Measurements from ENCODE around the gene FAM163A.
"Not testable (repeated sequence)": the region's sequence is repeated elsewhere in the genome, so short reads cannot be mapped to it uniquely, and the experiment has no call there.

FAM163A gene

DNA sequence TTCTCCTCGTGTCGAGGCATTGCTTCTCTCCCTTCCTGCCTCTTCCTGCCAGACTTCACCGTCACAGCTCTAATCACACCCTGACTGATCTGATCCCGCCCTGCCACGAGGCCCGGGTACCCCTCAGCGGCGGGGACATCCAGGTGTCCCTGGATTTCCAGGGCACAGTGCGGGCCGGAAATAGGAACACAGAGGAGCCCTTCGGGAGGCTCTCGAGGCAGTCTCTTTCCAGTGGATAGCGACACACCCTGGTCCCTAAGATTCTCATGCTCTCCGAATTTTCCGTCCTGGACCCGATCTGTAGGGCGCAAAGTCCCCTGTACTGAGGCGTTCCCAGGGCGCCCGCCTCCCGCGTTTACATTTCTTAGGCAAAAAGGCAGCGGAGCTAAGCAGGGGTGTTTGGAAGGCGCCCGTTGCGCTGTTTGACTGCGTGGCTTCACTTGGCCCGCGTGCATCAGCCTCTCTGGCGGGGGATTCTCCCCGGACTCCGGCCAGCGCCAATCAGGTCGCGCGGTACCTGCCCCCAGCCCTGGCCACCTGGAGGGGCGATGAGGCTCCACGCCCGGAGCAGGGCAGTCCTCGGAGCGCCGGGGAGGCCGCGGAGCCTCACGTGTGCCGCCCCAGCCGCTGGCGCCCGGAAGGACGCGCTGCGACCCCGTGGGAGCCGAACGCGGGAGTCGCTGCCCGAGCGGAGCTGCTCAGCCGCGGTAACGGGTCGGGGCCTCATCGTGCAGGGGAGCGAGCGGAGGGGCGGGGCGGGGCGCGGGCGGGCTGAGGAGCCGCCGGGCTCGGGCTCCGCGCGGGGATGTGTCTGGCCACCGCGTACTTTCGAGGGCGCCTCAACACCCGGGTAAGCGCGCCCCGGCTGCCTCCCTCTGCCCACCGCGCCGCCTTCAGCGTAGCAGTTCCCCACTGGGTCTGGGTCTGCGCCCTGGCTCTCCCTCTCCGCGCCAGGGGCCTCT, at the start of gene FAM163A:
FAM163A (plus strand) TSS at position 575 of the 962 bp plus-strand sequence. CDS start 69,807 bp downstream, outside the sequence.
- no peak for FAIRE-seq

DNA sequence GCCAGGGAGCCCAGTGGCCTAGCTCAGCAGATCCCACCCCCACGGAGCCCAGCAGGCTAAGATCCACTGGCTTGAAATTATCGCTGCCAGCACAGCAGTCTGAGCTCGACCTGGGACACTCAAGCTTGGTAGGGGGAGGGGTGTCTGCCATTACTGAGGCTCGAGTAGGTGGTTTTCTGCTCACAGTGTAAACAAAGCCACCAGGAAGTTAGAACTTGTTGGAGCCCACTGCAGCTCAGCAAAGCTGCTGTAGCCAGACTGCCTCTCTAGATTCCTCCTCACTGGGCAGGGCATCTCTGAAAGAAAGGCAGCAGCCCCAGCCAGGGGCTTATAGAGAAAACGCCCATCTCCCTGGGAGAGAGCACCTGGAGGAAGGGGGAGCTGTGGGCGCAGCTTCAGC, 48.6 kb upstream of the FAM163A start:
- FAIRE-seq: not testable (repeated sequence)

DNA sequence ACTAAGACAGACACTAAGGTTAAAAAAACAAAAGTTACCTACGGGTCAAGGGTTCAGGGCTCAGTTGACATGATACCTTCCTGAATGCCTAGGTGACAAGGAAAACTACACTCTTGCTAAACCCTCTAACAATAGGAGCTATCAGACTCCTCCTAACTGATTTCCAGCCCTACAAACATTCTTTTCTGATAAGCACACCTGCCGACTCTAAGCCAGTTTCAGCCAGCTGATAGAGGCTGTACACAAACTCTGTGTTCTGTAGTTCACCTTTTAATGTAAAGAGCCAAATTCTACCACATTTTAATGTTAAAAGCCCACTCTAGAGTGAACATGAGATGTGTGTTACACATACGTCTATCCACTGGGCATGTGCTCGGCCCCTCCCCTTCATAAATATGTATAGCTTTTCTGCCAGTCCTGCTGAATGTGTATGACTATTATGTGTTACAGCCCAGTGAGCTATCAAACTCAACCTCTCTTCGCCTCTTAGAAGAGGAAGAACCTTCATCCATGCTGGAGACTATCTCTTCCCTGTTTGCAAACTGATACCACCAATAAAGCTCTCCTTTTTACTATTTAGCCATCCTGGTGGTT, 40.0 kb upstream of the FAM163A start:
- no peak for FAIRE-seq

DNA sequence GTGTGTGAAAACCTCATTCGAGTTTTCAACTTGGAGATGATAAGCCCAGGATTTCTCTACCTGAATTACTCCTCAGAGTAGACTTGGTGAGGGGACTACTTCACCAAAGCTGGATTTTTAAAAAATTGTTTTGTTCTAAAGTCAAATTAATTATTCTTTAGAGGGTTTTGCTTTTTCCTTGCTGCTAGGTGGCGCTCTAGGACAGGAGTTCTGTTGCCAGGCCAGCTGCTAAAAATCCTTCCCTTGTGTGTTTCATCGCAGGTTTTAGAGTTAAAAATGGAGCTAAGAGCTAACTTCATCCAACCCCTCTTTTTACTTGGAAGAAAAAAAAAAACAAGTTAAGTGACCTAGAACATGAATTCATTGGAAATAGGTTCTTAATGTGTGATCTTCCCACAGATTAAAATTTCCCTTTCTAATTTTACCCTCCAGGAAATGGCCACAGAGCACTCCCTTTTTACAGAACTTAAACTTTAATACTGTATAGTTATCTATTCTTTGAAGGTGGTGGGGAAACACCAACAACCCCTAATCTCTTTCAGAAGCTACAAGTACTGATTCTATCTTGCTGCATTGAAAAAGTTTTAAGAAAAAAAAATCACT, 36.7 kb upstream of the FAM163A start:
- FAIRE-seq: no peak

DNA sequence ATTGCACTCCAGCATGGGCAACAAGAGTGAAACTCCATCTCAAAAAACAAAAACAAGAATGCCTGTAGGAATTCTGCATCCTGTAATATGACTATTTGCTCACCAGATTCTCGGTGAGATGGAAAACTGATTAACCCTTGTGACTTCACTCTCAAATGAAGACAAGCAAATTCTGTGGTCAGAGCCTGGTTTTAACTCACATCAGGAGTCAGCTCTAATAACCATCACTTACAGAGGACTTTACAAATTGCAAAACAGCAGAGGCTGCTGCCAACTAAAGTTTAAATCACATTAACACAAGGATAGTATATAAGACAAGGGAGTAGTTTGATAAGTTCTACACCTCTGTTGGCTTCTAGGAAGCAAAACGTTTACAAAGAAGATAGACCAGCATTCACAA, 35.7 kb upstream of the FAM163A start:
- no peak for FAIRE-seq

DNA sequence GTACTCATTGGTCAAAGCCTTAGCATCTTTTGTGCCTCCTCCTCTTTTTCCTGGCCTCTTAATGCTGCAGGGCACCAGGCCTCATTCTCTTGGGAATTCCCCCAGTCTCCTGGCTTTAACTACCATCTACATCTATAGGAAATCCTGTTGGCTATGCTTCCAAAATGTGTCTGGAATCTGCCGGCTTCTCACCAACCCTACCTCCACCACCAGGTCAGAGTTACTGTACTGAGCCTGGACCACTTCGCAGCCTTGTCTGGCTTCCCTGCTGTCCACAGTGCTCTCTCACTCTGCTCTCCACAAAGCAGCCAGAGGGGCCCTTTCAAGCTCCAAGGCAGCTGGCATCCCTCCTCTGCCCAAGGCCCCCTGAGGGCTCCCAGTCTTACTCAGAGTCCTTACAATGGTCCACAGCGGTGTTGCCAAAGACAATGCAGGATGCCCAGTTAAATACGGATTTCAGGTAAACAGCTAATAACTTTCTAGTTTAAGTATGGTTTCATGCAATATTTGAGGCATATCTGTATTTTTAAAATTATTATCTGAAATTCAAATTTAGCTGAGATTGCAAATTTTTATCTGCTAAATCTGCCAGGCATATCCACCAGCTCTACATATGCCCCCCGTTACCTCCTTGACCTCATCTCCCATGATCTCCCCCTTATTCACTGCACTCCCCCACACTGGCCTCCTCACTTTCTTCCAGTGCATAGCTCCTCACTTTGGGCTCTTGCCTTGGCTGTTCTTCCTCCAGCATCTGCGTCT, 34.5 kb upstream of the FAM163A start:
- FAIRE-seq: no peak

DNA sequence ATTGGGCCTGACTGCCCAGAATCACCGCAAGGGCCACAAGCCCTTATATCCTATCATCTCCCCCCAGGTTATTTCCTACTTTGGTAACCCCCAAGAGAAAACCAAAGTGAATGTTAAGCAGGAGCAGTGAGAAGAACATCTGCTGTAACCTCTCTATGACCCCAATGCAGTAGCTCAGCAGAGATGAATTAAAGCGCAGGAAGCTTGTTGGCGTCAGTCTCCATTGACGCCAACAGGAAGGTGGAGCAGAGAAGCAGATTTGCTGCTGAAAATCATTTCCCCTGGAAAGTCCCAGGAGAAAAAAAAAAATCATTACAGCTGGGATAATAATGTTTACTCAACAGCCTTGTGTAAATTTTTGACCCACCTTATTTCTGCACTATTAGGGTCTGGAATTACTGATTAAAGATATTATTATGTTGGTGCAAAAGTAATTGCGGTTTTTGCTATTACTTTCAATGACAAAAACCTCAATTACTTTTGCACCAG, 33.2 kb upstream of the FAM163A start:
- FAIRE-seq: no peak

DNA sequence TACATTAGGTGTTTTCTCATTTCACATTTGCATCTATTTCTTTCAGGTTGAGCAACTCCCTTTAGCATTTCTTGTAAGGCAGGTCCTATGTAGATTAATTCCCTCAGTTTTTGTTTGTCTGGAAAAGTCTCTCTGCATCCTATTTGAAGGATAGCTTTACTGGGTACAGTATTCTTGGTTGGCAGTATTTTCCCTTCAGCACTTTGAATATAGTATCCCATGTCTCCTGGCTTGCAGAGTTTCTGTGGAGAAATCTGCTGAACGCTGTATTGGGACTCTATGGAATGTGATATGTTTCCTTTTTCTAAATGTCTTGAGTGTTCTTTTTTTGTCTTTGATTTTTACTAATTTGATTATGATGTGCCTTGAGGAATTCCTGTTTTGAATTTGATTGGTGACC, 28.9 kb upstream of the FAM163A start:
- FAIRE-seq: no peak

DNA sequence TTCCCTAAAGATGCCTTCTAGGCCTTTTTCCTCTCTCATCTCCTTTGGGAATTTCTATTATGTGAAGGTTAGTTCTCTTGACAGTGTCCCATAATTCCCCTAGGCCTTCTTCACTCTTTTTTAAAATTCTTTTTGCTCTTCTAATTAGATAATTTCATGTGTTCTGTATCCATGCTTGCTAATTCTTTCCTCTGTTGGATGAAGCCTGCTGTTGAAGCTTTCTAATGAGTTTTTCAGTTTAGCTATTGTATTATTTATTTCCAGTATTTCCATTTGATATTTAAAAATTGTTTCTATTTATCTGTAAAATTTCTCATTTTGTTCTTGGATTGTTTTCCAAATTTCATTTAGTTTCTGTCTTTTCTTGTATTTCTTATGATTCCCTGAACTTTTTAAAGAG, 28.5 kb upstream of the FAM163A start:
- no peak for FAIRE-seq

DNA sequence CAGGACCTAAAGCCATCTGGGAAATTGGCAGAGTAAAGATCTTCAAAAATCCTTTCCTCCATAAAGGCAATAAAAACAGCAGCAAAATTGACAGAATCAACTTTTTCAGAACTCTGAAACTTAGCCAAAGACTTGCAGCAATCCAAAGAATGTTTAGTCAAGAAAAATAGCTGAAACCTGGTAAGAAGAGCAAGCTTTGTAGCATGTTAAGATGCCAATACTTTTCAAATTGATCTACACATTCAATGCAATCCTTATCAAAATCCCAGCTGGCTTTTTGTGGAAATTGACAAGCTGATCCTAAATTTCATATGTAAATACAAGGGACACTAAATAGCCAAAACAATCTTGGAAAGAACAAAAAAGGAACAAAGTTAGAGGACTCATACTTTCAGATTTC, 23.8 kb upstream of the FAM163A start:
- no peak for FAIRE-seq

DNA sequence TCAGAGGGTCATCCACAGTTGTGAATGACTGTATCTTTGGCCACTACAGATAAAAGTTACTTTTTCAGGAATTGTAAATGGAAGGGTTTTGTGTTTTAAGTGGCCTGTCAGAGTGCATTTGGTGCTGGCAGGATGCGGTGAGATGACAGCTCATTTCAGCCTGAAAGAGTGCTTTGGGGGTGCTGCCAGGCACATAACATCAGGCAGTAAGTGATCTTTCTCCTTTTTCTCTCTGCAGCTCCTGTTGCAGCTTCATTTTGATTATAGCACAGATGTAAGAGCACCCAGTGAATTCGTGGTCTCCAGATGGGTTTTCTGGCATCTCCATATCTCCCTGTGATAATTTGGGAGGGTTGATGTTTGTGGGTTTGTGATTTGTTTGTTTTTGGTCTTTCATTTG, 14.8 kb upstream of the FAM163A start:
- no peak for FAIRE-seq

DNA sequence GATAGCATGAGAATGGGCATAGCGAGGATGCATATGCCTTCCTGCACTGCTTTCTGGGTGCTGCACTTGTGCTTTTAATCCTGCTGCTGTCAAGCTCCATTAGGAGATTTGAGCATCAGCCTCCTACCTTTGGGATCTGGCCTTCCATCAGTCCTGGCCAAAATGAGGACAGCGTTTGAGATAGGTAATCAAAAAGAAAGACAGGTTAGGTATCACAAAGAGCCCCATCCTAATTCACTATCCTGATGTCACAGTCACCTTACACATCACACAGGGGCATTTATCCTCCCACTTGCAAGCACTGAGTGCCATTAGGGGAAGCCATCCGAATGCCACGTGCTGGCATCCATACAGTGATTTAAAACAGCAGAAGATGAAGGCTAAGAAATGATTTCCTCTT, 13.2 kb upstream of the FAM163A start:
- FAIRE-seq: no peak

DNA sequence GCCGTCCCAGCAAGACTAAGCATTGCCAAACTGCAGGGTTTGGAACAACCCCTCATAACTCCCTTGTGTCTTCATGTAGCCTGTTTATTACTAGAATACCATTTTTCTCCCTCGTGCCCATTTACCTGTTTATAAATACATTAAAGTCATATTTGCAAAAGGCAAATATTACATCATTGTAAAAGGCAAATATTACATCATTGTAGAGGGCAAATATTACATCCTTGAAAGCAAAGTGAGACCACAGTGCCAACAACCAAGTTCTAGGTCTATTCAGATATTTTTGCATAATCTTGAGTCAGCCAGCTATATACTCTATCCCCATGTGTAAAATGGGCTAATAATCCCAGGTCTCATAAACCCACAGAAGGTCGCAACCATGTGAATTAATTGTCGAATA, 11.4 kb upstream of the FAM163A start:
- FAIRE-seq: no peak

DNA sequence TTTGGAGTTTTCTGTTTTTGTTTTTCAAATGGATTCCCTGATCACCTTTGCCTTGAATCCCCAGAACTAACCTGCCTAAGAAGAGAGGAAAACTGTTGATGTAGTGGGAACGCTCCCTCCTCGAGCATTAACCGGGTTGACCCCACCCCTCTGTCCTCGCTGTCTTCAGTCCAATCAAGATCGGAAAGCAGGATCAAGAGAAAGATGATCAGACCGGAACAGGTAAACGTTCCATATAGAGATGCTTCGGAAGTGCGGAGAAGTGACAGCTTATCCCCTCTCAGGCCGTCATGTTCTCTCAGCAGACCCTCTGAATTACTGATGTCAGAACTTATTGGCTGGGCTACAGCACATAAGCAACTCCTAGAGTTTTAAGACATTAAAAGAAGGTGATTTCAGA, 800 bp upstream of the FAM163A start:
- no peak for FAIRE-seq

DNA sequence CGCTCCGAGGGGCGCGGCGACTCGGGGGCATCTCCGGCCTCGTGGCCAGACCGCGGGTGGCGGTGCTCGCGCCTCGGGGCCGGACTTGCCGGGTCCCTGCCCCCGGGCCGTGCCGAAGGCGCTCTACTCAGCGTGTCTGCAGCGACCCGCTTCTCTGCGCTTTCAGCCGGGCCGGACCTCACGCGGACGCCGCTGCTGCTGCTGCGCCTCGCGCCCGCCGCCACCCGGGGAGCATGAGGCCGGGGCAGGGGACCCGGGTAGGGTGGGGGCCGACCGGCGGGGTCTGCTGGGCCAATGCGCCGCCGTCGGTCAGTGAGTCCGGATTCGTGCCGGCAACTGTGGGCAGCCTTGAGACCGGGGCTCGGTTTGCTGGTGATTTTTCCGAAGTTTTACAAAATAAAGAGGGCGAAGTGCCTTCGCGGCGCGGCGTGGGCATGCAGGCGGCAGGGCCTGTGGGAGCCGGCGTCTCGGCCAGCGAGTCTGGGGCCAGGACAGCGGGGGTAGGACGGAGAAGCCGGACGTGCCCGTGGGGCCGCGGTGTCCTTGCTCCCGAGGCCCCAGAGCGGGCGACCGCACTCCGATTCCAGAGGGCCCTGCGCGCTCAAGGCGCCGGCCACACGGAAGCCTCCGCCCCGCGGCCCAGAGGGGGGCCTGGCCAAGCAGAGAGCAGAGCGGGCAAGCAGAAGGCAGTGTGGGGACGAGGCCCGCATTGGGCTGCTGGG, 749 bp downstream of the FAM163A start:
- no peak for FAIRE-seq

DNA sequence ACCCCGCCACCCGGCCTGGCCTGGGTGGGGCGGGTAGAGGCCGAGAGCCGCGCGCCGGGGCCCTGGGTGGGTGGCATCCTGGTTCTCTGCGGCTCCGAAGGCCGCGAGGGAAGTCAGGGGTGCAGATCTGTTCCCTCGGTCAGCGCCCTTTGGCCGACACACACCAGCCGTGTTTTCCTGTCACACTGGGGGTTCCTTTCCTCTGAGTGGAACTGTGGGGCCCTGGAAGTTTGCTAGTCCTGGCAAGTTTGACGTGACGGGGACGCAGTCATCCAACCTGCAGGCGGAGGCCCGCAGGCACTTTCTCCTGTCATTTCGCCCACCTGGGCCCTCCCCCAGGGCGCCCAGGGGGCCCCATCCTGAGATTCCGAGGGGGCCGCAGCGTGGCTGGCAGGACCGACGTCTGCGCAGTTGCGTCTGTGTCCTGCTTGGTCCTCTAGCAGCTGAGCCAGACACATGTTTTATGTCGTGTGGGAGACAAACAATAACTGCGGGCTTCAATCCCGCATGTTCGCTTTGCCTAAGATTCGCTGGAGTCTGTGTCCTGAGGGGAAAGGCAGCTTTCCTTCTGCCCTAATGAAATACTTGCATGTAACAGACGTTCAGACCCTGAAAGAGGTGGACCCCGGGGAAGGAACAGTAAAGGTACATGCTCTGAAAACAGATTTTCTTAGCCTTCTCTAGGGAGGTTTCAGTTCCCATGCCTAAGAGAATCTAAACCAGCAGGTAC, 1.5 kb downstream of the FAM163A start:
- FAIRE-seq: no peak

DNA sequence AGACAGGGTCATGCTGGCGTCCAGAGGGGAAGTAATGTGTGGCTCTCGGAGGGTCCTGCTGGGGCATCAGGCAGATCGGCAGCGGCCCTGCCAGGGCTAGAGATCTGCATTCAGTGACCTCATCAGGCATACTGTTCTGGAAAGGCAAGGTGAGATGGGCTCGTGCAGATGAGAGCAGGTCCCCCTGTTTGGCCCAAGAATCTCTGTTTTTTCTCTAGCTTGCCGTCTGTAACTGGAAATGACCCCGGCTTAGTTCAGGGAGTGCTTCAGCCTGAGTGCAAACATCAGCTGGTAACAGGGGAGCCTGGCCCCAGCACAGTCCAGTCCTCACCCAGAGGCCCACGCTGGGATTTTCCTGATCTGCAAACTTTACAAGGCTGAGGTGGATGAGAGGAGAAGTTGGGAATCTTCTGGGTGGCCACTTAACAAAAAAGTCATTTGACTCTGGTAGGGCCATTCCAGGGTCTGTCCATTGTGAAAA, 2.1 kb downstream of the FAM163A start:
- no peak for FAIRE-seq

DNA sequence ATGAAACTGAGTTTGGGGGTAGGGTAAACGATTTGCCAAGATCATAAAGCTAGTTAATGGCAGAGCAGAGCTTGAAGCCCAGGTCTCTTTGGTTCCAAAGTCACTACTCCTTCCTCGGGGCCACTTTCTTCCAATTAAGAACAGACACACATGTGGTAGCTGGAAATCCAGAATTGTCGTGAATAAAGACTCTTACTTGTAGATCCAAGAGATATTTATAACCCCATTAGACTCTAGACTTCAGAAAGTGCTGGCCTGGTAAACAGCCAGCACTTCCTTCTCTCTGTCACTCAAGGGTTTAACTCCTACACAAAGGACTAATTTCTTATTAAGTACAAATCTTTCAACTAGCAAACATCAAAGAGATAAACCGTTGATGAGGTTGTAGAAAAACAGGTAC, 2.7 kb downstream of the FAM163A start:
- no peak for FAIRE-seq

DNA sequence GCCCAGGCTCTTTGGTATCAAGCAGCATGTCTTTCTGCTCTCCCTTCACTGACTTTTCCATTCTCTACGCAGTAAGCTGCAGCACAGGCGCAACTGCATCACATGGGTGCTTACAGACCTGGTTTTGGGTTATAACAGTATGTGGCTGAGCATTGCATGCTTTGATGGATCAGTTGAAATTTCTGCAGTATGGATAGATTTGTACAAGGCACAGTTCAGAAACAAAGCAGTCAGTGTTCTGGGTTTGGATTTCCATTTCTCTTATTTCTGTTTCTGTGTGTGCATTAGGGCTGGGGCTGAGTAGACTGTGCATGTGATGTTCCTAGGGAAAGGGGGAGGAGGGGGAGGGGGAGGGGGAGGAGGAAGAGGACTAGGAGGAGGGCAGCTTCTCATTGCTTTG, 4.5 kb downstream of the FAM163A start:
- FAIRE-seq: no peak

DNA sequence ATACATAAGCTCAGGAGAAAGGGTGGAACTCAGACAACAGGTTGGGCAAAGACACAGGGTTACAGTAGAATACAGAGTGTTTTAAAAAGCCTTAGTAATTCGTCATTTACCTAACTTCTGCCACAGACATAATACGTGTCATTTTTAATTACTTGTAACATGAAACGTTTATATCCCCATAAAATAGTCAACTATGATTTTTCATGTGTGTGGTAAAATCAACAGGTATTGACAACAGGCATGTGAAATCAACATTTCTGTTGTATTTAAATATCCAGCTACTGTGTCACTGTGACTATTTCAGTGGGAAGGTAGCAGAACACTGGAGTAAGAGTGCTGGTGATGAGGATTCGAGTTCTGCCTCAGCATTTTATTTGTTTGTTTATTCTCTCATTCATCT, 5.7 kb downstream of the FAM163A start:
- FAIRE-seq: no peak

DNA sequence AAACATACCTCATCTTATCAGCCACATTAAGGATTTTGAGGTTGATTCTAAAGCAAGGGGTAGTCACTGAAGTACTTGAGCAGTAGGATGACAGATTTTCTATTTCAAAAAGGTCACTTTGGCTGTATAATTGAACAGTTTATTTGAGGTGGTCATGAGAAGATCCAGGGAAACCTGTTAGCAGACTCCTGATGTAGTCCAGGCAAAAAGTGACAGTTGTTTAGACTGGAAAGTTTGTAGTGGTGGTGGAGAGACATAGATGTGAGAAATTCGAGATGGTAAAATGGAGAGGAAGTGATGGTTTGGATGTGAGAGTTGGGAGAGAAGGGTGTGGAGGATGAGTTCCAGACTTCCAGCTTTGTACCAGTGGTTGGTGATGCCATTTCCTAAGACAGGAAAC, 7.5 kb downstream of the FAM163A start:
- FAIRE-seq: no peak
